HG02885 (cell line): ENCODE results near the gene NOXO1.
"Not testable (repeated sequence)": the region's sequence is repeated elsewhere in the genome, so short reads cannot be mapped to it uniquely, and the experiment has no call there.

ENCODE experiments used
- ATAC-seq: cut with Tn5 transposase; IDR thresholded peaks from one replicate; pipeline ENCODE4 v1.9.1; 2021; ENCODE audit warnings: mild to moderate bottlenecking; ENCODE audit not compliant: unreplicated experiment, poor library complexity

NOXO1 gene

GRCh38 chr16:2011726-2012125 is 30.5 kb upstream of the NOXO1 start:
- not testable (repeated sequence) for ATAC-seq

- peak; percentile 91 for ATAC-seq
These were observed 28.7 kb upstream of the NOXO1 start, which contains the start of gene ZNF598 for GRCh38 chr16:2009791-2010510. ZNF598 (minus strand) TSS chr16:2009821.

- ATAC-seq: peak; percentile 40
These were observed 28.0 kb upstream of the NOXO1 start for GRCh38 chr16:2009164-2009711.

- ATAC-seq: peak; percentile 3
These were observed 27.4 kb upstream of the NOXO1 start for GRCh38 chr16:2008631-2009163.

GRCh38 chr16:2008009-2008526 is 26.8 kb upstream of the NOXO1 start:
- no peak for ATAC-seq

GRCh38 chr16:2007081-2007836 is 26.0 kb upstream of the NOXO1 start:
- no peak for ATAC-seq

GRCh38 chr16:2006317-2006716 is 25.0 kb upstream of the NOXO1 start:
- ATAC-seq: no peak

- ATAC-seq: no peak
These were observed 24.4 kb upstream of the NOXO1 start for GRCh38 chr16:2005646-2006045.

GRCh38 chr16:2004795-2005517 is 23.7 kb upstream of the NOXO1 start:
- ATAC-seq: no peak

GRCh38 chr16:2003827-2004641 is 22.8 kb upstream of the NOXO1 start:
- peak; percentile 70 for ATAC-seq

GRCh38 chr16:2003231-2003826 is 22.1 kb upstream of the NOXO1 start:
- no peak for ATAC-seq

- ATAC-seq: no peak
These were observed 21.3 kb upstream of the NOXO1 start for GRCh38 chr16:2002406-2003230.

- ATAC-seq: no peak
These were observed 20.4 kb upstream of the NOXO1 start for GRCh38 chr16:2001456-2002355.

- no peak for ATAC-seq
These were observed 19.8 kb upstream of the NOXO1 start for GRCh38 chr16:2001035-2001434.

- no peak for ATAC-seq
These were observed 18.7 kb upstream of the NOXO1 start for GRCh38 chr16:1999866-2000514.

GRCh38 chr16:1998852-1999801 is 17.9 kb upstream of the NOXO1 start:
- no peak for ATAC-seq
